Measurements from ENCODE around the gene SYT2. TPM values are rescaled to one million over a fixed set of nuclear protein-coding genes. Genes with fewer than 3 reads are reported as not detected.
A peak's percentile ranks its signal among the peaks of the same experiment; 100 is the strongest.

The SYT2 gene
- total and polyA plus RNA-seq, 2 donors from 2014 or later: 0.15 to 0.19 TPM

DNA sequence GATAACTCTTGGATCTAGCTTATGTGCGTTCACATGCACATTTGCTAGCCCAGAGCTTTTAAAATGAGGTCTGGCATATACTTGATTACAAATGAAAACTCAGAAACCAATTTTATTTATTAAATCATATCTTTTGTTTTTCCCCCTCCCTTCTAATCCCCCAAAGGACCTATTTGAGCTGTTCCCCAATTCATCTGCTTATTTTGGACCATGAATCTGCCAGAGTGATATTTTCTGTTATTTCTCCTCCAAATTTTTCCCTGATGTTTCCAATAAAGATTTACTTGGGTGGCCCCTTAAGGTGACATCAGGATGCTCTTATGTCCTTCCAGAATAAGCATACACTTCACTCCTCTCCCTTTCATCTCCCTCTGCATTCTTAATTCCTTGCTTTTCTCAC, 123.4 kb downstream of the SYT2 start:
- no peak overlapping the region for H3K4me3 ChIP-seq (ENCODE audit: low read length in 3 of 3)
- H3K36me3 ChIP-seq (ENCODE audit: control insufficient read depth in 2 of 3, insufficient read depth in 3 of 3, low read length in 3 of 3): peaks cover 0 to 6% (median 0%) of the 10 kb centered on the region in 3 donors
- H3K9me3 ChIP-seq (ENCODE audit: control insufficient read depth in 2 of 3, insufficient read depth in 1 of 3, low read length in 3 of 3): no peaks in the 10 kb centered on the region
- no peak overlapping the region for H3K9ac ChIP-seq (ENCODE audit: low read length in 3 of 3)
- no peak overlapping the region for H3K27ac ChIP-seq (ENCODE audit: low read depth in 2 of 2, low read length in 2 of 2)
- no peaks in the 10 kb centered on the region for H3K27me3 ChIP-seq (ENCODE audit: control insufficient read depth, insufficient read depth, low read length)
- intact Hi-C loops (cut with DNase I): no loop called here
- peaks cover 8 to 22% (median 16%) of the 10 kb centered on the region in 3 donors for H3K4me1 ChIP-seq (ENCODE audit: control insufficient read depth in 2 of 3, insufficient read depth in 2 of 3, low read depth in 1 of 3, low read length in 3 of 3)
- TF ChIP-seq, protein P1, sequence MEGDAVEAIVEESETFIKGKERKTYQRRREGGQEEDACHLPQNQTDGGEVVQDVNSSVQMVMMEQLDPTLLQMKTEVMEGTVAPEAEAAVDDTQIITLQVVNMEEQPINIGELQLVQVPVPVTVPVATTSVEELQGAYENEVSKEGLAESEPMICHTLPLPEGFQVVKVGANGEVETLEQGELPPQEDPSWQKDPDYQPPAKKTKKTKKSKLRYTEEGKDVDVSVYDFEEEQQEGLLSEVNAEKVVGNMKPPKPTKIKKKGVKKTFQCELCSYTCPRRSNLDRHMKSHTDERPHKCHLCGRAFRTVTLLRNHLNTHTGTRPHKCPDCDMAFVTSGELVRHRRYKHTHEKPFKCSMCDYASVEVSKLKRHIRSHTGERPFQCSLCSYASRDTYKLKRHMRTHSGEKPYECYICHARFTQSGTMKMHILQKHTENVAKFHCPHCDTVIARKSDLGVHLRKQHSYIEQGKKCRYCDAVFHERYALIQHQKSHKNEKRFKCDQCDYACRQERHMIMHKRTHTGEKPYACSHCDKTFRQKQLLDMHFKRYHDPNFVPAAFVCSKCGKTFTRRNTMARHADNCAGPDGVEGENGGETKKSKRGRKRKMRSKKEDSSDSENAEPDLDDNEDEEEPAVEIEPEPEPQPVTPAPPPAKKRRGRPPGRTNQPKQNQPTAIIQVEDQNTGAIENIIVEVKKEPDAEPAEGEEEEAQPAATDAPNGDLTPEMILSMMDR (IDR thresholded peaks at IDR 0.05; ENCODE audit: borderline replicate concordance, extremely low read depth, insufficient read depth): no peak
- no peak for FAIRE-seq
- no peak for DNase-seq

DNA sequence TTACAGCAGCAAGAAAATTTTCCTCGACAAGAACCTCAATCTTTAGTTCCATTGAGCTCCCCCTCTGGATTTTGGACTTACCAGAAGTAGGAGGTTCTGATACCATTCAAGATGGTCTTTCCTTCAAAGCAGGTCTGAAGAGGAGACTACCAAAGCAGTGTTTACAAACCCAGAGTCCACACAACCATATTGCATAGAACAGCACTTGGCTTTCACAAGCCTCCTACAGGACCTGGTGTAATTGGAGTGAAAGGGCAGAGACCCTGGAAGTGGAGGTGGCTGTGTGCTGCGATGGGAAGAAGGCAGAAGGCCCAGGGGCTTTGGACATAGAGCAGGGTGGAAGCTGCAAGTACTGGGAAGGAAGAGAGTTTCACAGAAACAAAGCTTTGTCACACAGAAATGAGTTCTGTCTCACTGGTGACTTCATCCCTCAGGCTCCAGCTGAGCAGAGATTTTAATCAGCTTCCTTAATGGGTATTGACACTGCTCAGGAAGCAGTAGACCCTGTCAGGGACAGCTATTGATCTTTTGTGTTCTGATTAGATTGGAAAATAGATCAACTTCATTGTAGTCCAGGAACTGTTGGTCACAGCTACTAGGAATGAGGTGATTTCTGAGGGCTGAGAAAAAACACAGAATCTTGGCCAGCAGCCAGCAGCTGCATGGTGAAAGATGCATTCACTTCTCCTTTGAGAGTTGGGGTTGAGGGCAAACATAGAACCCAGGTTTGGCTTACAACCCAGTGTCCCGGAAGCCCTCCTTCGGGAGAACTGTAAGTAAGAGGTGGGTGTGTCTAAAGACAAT, 124.0 kb downstream of the SYT2 start:
- FAIRE-seq (no peak), DNase-seq (peak in 2 of 5 donors; percentile 58 to 67)
- H3K4me1 ChIP-seq (ENCODE audit: control insufficient read depth in 2 of 3, insufficient read depth in 2 of 3, low read depth in 1 of 3, low read length in 3 of 3): peaks cover 8 to 22% (median 16%) of the 10 kb centered on the region in 3 donors
- no peak overlapping the region for H3K4me3 ChIP-seq (ENCODE audit: low read length in 3 of 3)
- H3K27ac ChIP-seq (ENCODE audit: low read depth in 2 of 2, low read length in 2 of 2): no peak overlapping the region
- H3K9ac ChIP-seq (ENCODE audit: low read length in 3 of 3): no peak overlapping the region
- intact Hi-C loops (cut with DNase I): no loop called here
- TF ChIP-seq, protein P1 (IDR thresholded peaks at IDR 0.05; ENCODE audit: borderline replicate concordance, extremely low read depth, insufficient read depth): no peak
- H3K36me3 ChIP-seq (ENCODE audit: control insufficient read depth in 2 of 3, insufficient read depth in 3 of 3, low read length in 3 of 3): peaks cover 0 to 12% (median 0%) of the 10 kb centered on the region in 3 donors
- no peaks in the 10 kb centered on the region for H3K27me3 ChIP-seq (ENCODE audit: control insufficient read depth, insufficient read depth, low read length)
- H3K9me3 ChIP-seq (ENCODE audit: control insufficient read depth in 2 of 3, insufficient read depth in 1 of 3, low read length in 3 of 3): no peaks in the 10 kb centered on the region

DNA sequence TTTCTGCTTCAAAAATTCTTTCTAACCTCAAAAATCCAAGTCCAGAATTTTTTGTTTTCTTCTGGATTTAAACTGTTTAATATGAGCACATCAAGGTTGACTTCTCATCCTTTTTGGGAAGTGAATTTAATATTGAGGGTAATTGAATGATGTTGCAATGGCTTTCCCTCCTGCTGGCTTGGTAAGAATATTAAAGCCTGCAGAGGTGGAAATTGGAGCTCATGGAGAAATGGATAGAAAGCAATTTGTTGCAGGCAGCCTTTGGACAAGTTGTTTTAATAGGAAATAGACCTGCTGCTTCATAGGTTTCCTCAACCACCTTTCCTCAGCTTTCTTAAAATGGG, 124.7 kb downstream of the SYT2 start:
- Histone ChIP-seq H3K9ac (ENCODE audit: low read length in 3 of 3) (no peak overlapping the region), H3K27me3 (ENCODE audit: control insufficient read depth, insufficient read depth, low read length) (no peaks in the 10 kb centered on the region), H3K9me3 (ENCODE audit: control insufficient read depth in 2 of 3, insufficient read depth in 1 of 3, low read length in 3 of 3) (no peaks in the 10 kb centered on the region), H3K27ac (ENCODE audit: low read depth in 2 of 2, low read length in 2 of 2) (no peak overlapping the region), H3K4me1 (ENCODE audit: control insufficient read depth in 2 of 3, insufficient read depth in 2 of 3, low read depth in 1 of 3, low read length in 3 of 3) (peaks cover 8 to 22% (median 16%) of the 10 kb centered on the region in 3 donors), H3K36me3 (ENCODE audit: control insufficient read depth in 2 of 3, insufficient read depth in 3 of 3, low read length in 3 of 3) (peaks cover 0 to 18% (median 3%) of the 10 kb centered on the region in 3 donors), H3K4me3 (ENCODE audit: low read length in 3 of 3) (no peak overlapping the region)
- FAIRE-seq (no peak), DNase-seq (no peak)
- intact Hi-C loops (cut with DNase I): no loop called here
- TF ChIP-seq, protein P1 (IDR thresholded peaks at IDR 0.05; ENCODE audit: borderline replicate concordance, extremely low read depth, insufficient read depth): no peak
